HEK293 (cell line): ENCODE data around the gene TRAF2.

Experiments
- ATF2 ChIP-seq: fragments of 450-650 bp; formaldehyde crosslinking; IDR thresholded peaks from 2 replicates; pipeline ENCODE4 v1.5.1; 2016; ENCODE audit warnings: missing biosample characterization, missing genetic modification characterization, low read depth
- BCL11B ChIP-seq: fragments of 450-650 bp; formaldehyde crosslinking; IDR thresholded peaks from 2 replicates; pipeline ENCODE4 v1.5.1; 2016; ENCODE audit warnings: low read depth, missing biosample characterization, missing genetic modification characterization
- HOXA7 ChIP-seq: sonication (generic); formaldehyde crosslinking; IDR thresholded peaks from 2 replicates; pipeline ENCODE4 v1.8.1; 2022; ENCODE audit warnings: missing genetic modification reagents, borderline replicate concordance
- IKZF3 ChIP-seq: fragments of 450-650 bp; IDR thresholded peaks from 2 replicates; pipeline ENCODE4 v1.5.0; 2018; ENCODE audit warnings: missing biosample characterization, mild to moderate bottlenecking, missing genetic modification characterization, moderate library complexity
- KLF7 ChIP-seq: fragments of 450-650 bp; formaldehyde crosslinking; IDR thresholded peaks from 2 replicates; pipeline ENCODE4 v1.5.1; 2016; ENCODE audit warnings: missing biosample characterization, missing genetic modification characterization, borderline replicate concordance
- OSR2 ChIP-seq: fragments of 450-650 bp; formaldehyde crosslinking; IDR thresholded peaks from 2 replicates; pipeline ENCODE4 v1.5.1; 2016; ENCODE audit warnings: missing biosample characterization, missing genetic modification characterization
- SCRT1 ChIP-seq: fragments of 450-650 bp; formaldehyde crosslinking; IDR thresholded peaks from 2 replicates; pipeline ENCODE4 v1.5.1; 2016; ENCODE audit warnings: missing biosample characterization, missing genetic modification characterization, borderline replicate concordance
- SP2 ChIP-seq: fragments of 450-650 bp; formaldehyde crosslinking; IDR thresholded peaks from 2 replicates; pipeline ENCODE4 v1.5.1; 2016; ENCODE audit warnings: missing biosample characterization, missing genetic modification characterization
- SP7 ChIP-seq: fragments of 450-650 bp; formaldehyde crosslinking; IDR thresholded peaks from 2 replicates; pipeline ENCODE4 v1.5.1; 2016; ENCODE audit warnings: missing biosample characterization, missing genetic modification characterization
- ZBTB1 ChIP-seq: fragments of 450-650 bp; formaldehyde crosslinking; IDR thresholded peaks from 2 replicates; pipeline ENCODE4 v1.5.1; 2016; ENCODE audit warnings: missing biosample characterization, missing genetic modification characterization
- ZBTB10 ChIP-seq: fragments of 450-650 bp; formaldehyde crosslinking; IDR thresholded peaks from 2 replicates; pipeline ENCODE4 v1.5.1; 2016; ENCODE audit warnings: missing biosample characterization, missing genetic modification characterization
- ZEB2 ChIP-seq: fragments of 450-650 bp; formaldehyde crosslinking; IDR thresholded peaks from 2 replicates; pipeline ENCODE4 v1.5.1; 2016; ENCODE audit warnings: missing biosample characterization, missing genetic modification characterization
- ZNF280C ChIP-seq: fragments of 450-650 bp; formaldehyde crosslinking; IDR thresholded peaks from 2 replicates; pipeline ENCODE4 v1.5.1; 2016; ENCODE audit warnings: missing biosample characterization, missing genetic modification characterization
- ZNF311 ChIP-seq: fragments of 450-650 bp; formaldehyde crosslinking; IDR thresholded peaks from 2 replicates; pipeline ENCODE4 v1.5.1; 2017; ENCODE audit warnings: missing biosample characterization, missing genetic modification characterization, borderline replicate concordance
- ZNF335 ChIP-seq: fragments of 450-650 bp; formaldehyde crosslinking; conservative IDR thresholded peaks from 2 replicates; pipeline ENCODE4 v1.5.1; 2016; ENCODE audit warnings: missing biosample characterization, missing genetic modification characterization
- ZNF549 ChIP-seq: fragments of 450-650 bp; IDR thresholded peaks from 2 replicates; pipeline ENCODE4 v1.5.1; 2018; ENCODE audit warnings: missing biosample characterization, missing genetic modification characterization, mild to moderate bottlenecking, inconsistent platforms, moderate library complexity
- ZNF555 ChIP-seq: fragments of 450-650 bp; formaldehyde crosslinking; conservative IDR thresholded peaks from 2 replicates; pipeline ENCODE4 v1.5.1; 2017; ENCODE audit warnings: missing biosample characterization, mild to moderate bottlenecking, missing genetic modification characterization, inconsistent platforms
- ZNF623 ChIP-seq: fragments of 450-650 bp; formaldehyde crosslinking; IDR thresholded peaks from 2 replicates; pipeline ENCODE4 v1.5.1; 2016; ENCODE audit warnings: missing biosample characterization, missing genetic modification characterization
- ZNF658 ChIP-seq: fragments of 450-650 bp; formaldehyde crosslinking; IDR thresholded peaks from 2 replicates; pipeline ENCODE4; 2016; ENCODE audit warnings: missing biosample characterization, missing genetic modification characterization
- ZNF660 ChIP-seq: fragments of 450-650 bp; IDR thresholded peaks from 2 replicates; pipeline ENCODE4 v1.5.1; 2018; ENCODE audit warnings: missing biosample characterization, mild to moderate bottlenecking, missing genetic modification characterization
- ZSCAN30 ChIP-seq: fragments of 450-650 bp; IDR thresholded peaks from 2 replicates; pipeline ENCODE4 v1.5.1; 2018; ENCODE audit warnings: missing biosample characterization, mild to moderate bottlenecking, missing genetic modification characterization, moderate library complexity
- TF ChIP-seq, protein P1 (sequence below): fragments of 450-650 bp; formaldehyde crosslinking; IDR thresholded peaks from 2 replicates; pipeline ENCODE4 v1.5.1; 2016; ENCODE audit warnings: missing biosample characterization, missing genetic modification characterization, borderline replicate concordance
- TF ChIP-seq, protein P2 (sequence below): fragments of 450-650 bp; formaldehyde crosslinking; IDR thresholded peaks from 2 replicates; pipeline ENCODE4 v1.5.1; 2016; ENCODE audit warnings: missing biosample characterization, missing genetic modification characterization

The TRAF2 gene

DNA sequence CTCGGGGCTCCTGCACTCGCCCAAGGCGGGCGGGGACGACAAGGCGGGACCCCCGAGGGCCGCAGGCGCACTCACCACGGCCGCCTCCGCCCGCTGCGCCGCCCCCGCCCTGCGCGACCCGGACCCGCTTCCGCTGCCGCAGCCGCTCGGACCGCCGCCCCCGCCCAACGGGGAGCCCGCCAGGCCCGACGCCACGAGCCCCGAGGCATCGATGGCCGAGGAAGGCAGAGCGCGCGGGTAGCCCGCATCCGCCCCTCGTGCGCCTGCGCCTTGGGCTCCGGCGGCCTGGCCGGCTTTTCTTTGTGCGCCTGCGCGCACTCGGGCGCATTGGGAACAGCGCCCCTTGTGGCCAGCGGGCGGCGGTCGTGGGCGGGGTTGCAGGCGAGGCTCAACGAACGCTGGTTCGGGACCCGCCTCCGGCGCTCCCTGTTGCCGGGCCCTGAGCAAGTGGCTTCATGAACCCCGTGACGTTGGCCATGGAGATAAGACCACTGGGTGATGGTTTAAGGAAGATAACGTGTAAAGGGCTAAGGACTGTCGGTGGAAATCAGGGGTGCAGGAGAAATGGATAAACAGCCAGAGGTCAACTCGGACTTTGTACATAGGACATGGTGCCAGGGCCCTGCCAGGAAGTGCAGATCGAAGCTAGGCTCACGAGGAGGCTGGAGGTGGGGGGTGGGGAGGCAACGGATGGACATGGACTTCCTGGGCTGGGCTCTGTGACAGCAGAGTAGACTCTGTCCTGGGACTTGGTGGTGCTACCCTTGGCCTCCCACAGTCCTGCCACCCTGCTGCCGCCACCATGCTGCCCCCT, 58.4 kb downstream of the TRAF2 start, which contains the start of the genes C8G and FBXW5 (continued):
- TF ChIP-seq SCRT1 (tag by site-specific recombination): no peak
- TF ChIP-seq HOXA7 (CRISPR knock-in tag): no peak
- no peak for TF ChIP-seq ZNF311 (tag by site-specific recombination)
- peak; percentile 60 for TF ChIP-seq SP7
- TF ChIP-seq ZNF623 (tag by site-specific recombination): no peak
- 0 out of 2 replicates have a peak, but pooled peaks have one; percentile 47 for TF ChIP-seq BCL11B (tag by site-specific recombination)
- peak; percentile 84; the same call in 1 of the 2 replicates for TF ChIP-seq KLF7 (tag by site-specific recombination)
- TF ChIP-seq OSR2 (tag by site-specific recombination): no peak
- peak; percentile 45 for TF ChIP-seq SP2 (tag by site-specific recombination)
- TF ChIP-seq ZNF658: no peak
- TF ChIP-seq ZBTB1 (tag by site-specific recombination): peak; percentile 70
- TF ChIP-seq ZBTB10 (tag by site-specific recombination): 0 out of 2 replicates have a peak, but pooled peaks have one; percentile 55
- no peak; the same call in 1 of the 2 replicates for TF ChIP-seq ZEB2 (tag by site-specific recombination)
- peak; percentile 79; the same call in 1 of the 2 replicates for TF ChIP-seq ZNF660 (tag by site-specific recombination)
- no peak for TF ChIP-seq ZNF555 (tag by site-specific recombination)
- TF ChIP-seq, protein P1, sequence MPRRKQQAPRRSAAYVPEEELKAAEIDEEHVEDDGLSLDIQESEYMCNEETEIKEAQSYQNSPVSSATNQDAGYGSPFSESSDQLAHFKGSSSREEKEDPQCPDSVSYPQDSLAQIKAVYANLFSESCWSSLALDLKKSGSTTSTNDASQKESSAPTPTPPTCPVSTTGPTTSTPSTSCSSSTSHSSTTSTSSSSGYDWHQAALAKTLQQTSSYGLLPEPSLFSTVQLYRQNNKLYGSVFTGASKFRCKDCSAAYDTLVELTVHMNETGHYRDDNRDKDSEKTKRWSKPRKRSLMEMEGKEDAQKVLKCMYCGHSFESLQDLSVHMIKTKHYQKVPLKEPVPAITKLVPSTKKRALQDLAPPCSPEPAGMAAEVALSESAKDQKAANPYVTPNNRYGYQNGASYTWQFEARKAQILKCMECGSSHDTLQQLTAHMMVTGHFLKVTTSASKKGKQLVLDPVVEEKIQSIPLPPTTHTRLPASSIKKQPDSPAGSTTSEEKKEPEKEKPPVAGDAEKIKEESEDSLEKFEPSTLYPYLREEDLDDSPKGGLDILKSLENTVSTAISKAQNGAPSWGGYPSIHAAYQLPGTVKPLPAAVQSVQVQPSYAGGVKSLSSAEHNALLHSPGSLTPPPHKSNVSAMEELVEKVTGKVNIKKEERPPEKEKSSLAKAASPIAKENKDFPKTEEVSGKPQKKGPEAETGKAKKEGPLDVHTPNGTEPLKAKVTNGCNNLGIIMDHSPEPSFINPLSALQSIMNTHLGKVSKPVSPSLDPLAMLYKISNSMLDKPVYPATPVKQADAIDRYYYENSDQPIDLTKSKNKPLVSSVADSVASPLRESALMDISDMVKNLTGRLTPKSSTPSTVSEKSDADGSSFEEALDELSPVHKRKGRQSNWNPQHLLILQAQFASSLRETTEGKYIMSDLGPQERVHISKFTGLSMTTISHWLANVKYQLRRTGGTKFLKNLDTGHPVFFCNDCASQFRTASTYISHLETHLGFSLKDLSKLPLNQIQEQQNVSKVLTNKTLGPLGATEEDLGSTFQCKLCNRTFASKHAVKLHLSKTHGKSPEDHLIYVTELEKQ (tag by site-specific recombination): no peak
- TF ChIP-seq ZNF549 (tag by site-specific recombination): no peak
- no peak; the same call in 1 of the 2 replicates for TF ChIP-seq ZSCAN30 (tag by site-specific recombination)
- TF ChIP-seq, protein P2, sequence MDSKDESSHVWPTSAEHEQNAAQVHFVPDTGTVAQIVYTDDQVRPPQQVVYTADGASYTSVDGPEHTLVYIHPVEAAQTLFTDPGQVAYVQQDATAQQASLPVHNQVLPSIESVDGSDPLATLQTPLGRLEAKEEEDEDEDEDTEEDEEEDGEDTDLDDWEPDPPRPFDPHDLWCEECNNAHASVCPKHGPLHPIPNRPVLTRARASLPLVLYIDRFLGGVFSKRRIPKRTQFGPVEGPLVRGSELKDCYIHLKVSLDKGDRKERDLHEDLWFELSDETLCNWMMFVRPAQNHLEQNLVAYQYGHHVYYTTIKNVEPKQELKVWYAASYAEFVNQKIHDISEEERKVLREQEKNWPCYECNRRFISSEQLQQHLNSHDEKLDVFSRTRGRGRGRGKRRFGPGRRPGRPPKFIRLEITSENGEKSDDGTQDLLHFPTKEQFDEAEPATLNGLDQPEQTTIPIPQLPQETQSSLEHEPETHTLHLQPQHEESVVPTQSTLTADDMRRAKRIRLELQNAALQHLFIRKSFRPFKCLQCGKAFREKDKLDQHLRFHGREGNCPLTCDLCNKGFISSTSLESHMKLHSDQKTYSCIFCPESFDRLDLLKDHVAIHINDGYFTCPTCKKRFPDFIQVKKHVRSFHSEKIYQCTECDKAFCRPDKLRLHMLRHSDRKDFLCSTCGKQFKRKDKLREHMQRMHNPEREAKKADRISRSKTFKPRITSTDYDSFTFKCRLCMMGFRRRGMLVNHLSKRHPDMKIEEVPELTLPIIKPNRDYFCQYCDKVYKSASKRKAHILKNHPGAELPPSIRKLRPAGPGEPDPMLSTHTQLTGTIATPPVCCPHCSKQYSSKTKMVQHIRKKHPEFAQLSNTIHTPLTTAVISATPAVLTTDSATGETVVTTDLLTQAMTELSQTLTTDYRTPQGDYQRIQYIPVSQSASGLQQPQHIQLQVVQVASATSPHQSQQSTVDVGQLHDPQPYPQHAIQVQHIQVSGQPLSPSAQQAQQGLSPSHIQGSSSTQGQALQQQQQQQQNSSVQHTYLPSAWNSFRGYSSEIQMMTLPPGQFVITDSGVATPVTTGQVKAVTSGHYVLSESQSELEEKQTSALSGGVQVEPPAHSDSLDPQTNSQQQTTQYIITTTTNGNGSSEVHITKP: no peak
- no peak for TF ChIP-seq ZNF335 (tag by site-specific recombination)
- TF ChIP-seq IKZF3 (tag by site-specific recombination): 0 out of 2 replicates have a peak, but pooled peaks have one; percentile 4
- TF ChIP-seq ZNF280C (tag by site-specific recombination): no peak
- no peak for TF ChIP-seq ATF2 (tag by site-specific recombination)
